ENCODE results near the gene TEAD4.

Gene TEAD4

GRCh38 chr12:2974560-2974971, 15.4 kb downstream of the TEAD4 start:
- peak overlapping the region; percentile 25 for H3K27ac ChIP-seq
- ChIA-PET CTCF (no interaction called here), POLR2A (ENCODE audit: low non-redundant PET) (no interaction called here)
- TF ChIP-seq CTCF (conservative IDR thresholded peaks at IDR 0.05; ENCODE audit: low read depth), result no peak
- DNase-seq (ENCODE audit: low spot score), result peak; percentile 26

- H3K27ac ChIP-seq, result no peak overlapping the region
- no peak for DNase-seq (ENCODE audit: low spot score)
- POLR2A ChIA-PET (ENCODE audit: low non-redundant PET), result no interaction called here
- CTCF ChIA-PET, result no interaction called here
- no peak for TF ChIP-seq CTCF (conservative IDR thresholded peaks at IDR 0.05; ENCODE audit: low read depth)
Measured at GRCh38 chr12:2976581-2976996, 17.4 kb downstream of the TEAD4 start.

- no peak overlapping the region for H3K27ac ChIP-seq
- no peak for DNase-seq (ENCODE audit: low spot score)
- TF ChIP-seq CTCF (conservative IDR thresholded peaks at IDR 0.05; ENCODE audit: low read depth), result no peak
- POLR2A ChIA-PET (ENCODE audit: low non-redundant PET), result no interaction called here
- CTCF ChIA-PET, result interaction anchor here (0.6 kb wide), 1 partner anchor 13 kb away, joined by 4 read pairs; no protein-coding TSS in a partner anchor
Measured at GRCh38 chr12:2977776-2978175, 18.6 kb downstream of the TEAD4 start.

- no peak for DNase-seq (ENCODE audit: low spot score)
- no peak for TF ChIP-seq CTCF (conservative IDR thresholded peaks at IDR 0.05; ENCODE audit: low read depth)
- POLR2A ChIA-PET (ENCODE audit: low non-redundant PET), result no interaction called here
- H3K27ac ChIP-seq, result no peak overlapping the region
- CTCF ChIA-PET, result no interaction called here
Measured at GRCh38 chr12:2979806-2980205, 20.6 kb downstream of the TEAD4 start.

GRCh38 chr12:2980630-2981029, 21.4 kb downstream of the TEAD4 start:
- DNase-seq (ENCODE audit: low spot score), result no peak
- POLR2A ChIA-PET (ENCODE audit: low non-redundant PET), result no interaction called here
- no peak for TF ChIP-seq CTCF (conservative IDR thresholded peaks at IDR 0.05; ENCODE audit: low read depth)
- H3K27ac ChIP-seq, result no peak overlapping the region
- CTCF ChIA-PET, result no interaction called here

- no peak for DNase-seq (ENCODE audit: low spot score)
- H3K27ac ChIP-seq, result no peak overlapping the region
- no peak for TF ChIP-seq CTCF (conservative IDR thresholded peaks at IDR 0.05; ENCODE audit: low read depth)
- ChIA-PET CTCF (interaction anchor here (0.6 kb wide), 1 partner anchor 18 kb away, joined by 3 read pairs; no protein-coding TSS in a partner anchor), POLR2A (ENCODE audit: low non-redundant PET) (no interaction called here)
Measured at GRCh38 chr12:2982361-2982760, 23.2 kb downstream of the TEAD4 start.

- CTCF ChIA-PET, result no interaction called here
- H3K27ac ChIP-seq, result no peak overlapping the region
- POLR2A ChIA-PET (ENCODE audit: low non-redundant PET), result no interaction called here
- TF ChIP-seq CTCF (conservative IDR thresholded peaks at IDR 0.05; ENCODE audit: low read depth), result no peak
- no peak for DNase-seq (ENCODE audit: low spot score)
Measured at GRCh38 chr12:2984249-2984648, 25.1 kb downstream of the TEAD4 start.

All from RWPE1 (cell line).